GM19099 (cell line): ENCODE measurements around the gene ITGA1.

Experiments used
- POLR2A ChIP-seq: IDR thresholded peaks from 3 replicates; pipeline ENCODE4 v1.6.1; 2011; ENCODE audit warnings: low read depth; ENCODE audit not compliant: insufficient read length; ENCODE audit errors: extremely low read depth

ITGA1 gene

DNA sequence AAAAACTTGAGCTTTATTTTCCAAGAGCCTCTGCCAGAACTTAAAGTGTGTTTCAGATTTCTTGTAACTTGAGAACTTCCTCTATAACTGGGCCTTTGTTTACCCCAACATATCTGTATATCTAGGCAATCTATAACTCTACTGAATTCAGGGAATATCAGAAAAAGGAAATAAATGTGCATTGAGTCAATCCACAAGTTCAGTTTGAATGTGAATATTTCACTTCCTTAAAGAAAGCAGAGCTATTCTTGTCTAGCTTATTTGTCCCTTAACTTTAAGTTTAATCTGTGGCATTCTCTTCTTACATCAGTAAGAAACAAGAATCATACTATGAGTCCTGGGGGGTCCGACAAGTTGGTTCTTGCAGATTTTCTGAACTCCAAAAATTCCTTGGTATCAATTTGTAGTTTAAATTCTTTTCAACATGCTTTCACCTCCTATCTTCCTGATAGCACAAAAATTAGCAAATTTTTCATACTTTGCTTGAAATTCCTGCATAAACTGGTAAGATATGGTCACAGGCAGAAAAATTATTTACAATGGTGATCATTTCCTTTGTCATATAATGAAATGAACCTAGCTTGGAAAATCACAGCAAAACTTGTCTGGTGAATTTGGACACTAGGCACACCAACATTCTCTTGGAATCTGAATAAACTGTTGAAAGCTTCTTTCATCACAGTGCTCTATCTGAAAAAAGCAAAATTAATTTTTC is 19.8 kb upstream of the ITGA1 start:
- no peak for TF ChIP-seq POLR2A

DNA sequence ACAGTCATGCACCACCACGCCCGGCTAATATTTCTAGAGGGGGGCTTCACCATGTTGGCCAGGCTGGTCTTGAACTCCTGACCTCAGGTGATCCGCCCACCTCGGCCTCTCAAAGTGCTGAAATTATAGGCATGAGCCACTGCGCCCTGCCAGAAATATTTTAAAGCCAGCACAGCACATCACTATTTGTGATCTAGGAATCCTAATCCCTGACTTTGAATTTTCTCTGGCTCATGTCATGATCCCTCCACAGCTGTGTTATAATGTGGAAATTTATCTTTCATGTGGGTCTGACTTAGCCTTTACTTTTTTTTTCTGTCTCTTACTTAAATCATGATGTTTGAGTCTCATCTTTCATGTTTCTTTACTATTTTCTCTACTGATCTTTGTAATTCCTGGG is 18.7 kb upstream of the ITGA1 start:
- TF ChIP-seq POLR2A, result no peak

DNA sequence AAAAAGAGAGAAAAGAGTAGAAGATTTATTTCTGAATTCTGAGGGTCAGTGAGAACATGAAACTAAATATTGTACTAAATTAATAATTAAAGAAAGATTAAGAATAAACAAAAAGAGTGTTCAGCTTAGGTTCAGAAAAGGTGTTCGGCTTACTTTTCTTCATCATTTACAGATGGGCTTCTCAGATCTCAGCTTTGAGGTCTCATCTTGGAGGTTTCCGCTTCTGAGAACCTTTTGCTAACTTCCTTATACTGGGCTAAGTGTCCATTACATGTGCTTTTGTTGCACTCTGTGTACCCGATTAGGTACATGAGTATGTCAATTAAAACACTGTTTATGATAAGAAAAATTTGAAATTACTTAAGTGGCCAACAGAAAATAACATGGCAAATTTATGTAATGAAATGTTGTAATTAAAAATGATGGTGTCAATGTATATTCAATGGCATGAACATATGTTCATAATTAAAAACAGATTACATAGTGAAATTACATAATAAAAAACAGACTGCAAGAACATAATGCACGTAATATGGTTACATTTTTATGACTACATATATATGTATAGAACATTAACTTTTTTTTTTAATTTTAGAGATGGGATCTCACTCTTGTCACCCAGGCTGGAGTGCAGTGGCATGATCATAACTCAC is 17.3 kb upstream of the ITGA1 start:
- no peak for TF ChIP-seq POLR2A

- TF ChIP-seq POLR2A, result no peak
Measured at GRCh38 chr5:52771343-52772039, 16.2 kb upstream of the ITGA1 start.

- no peak for TF ChIP-seq POLR2A
Measured at GRCh38 chr5:52772668-52773067, 15.0 kb upstream of the ITGA1 start.

DNA sequence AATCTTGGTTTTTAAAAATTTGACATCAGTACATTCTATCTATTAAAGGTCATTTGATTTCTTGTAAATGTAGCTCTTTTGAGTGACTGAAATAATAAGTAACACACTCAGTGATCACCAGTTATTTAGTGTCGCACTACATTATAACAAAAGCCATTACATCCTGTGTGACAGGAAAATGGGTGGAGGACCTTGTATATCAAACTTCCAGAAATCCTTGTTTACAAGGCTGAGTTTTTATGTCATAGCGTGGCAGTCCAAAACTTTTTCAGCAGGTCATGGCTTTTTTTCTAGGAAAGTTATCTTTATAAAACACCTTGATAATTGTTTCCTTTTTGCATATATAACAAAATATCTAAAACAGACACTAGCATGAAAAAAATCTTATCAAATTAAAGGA is 14.4 kb upstream of the ITGA1 start:
- TF ChIP-seq POLR2A, result no peak

DNA sequence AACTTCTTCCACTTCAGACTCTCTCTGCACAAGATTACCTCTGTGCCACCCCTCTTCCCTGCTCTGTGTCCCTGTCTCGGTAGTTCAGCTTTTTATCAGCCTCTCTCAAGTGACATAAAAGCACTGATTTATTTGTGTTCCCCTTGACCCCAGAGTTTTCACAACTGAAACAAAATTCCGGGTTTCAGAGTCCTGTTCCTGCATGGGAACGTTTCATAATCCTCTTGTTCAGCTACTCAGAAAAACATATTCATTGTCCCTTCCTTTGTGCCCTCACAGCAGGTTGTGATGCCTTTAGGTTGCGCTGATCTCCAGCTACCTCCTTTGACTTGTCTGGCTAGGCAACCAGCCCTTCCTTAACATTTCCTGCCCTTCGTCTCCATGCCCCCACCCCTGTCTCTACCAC is 13.7 kb upstream of the ITGA1 start:
- no peak for TF ChIP-seq POLR2A

GRCh38 chr5:52776116-52776515 is 11.6 kb upstream of the ITGA1 start:
- no peak for TF ChIP-seq POLR2A

GRCh38 chr5:52777186-52777585 is 10.5 kb upstream of the ITGA1 start:
- TF ChIP-seq POLR2A, result no peak

- TF ChIP-seq POLR2A, result no peak
Measured at GRCh38 chr5:52778781-52779180, 8.9 kb upstream of the ITGA1 start.

DNA sequence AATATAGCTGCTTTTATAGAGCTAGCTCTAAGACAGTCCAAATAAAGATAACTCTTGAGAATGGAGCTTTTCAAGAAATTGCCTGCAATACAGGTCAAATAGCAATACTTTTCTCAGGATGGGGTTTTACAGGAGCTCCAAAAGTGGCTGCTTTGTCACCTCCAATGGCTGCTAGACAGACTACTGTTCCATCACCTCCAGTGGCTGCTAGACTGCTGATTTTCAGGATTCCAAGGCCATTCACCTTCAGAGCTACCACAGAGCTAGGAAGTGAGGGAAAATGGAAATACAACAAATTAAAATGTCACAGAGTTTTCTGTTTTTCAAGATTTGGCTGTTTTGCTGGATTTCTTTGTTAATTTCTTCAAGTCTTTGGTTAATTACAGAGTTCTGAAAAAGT is 8.5 kb upstream of the ITGA1 start:
- no peak for TF ChIP-seq POLR2A

DNA sequence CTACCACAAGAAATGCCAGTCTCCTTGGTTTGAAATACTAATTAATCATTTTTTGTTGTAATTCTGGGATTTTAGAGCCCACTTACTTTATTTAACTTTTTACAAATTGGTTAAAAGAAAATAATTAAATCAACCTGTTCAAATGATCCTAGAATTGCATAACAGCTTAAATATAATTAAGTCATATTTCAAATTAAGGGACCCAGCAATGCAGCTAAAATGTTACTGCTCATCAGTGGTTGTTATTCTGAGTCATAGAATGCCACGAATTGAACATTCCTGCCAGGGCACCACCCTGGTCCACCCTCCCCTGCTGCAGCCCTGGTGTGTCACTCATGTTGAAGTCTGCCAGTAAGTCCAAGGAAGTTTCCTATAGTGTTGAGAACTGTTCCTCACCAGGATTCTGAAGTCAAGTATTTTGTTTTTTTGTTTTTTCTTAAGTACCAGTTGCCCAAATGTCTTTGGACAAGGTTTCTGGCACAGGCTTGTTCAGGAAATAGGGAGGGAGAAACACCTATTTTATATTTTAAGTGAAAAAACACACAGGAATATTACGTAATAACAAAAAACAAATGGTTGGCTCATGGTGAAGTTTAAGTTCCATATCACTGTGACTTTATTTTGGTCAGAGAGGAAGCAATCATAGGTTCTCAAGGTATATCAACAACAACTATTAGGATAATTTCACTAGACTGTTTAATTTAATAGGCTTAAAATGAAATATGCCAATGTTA is 4.3 kb upstream of the ITGA1 start:
- TF ChIP-seq POLR2A, result no peak

GRCh38 chr5:52784737-52785136 is 3.0 kb upstream of the ITGA1 start:
- TF ChIP-seq POLR2A, result no peak

GRCh38 chr5:52786391-52786790 is 1.3 kb upstream of the ITGA1 start:
- TF ChIP-seq POLR2A, result no peak

GRCh38 chr5:52786949-52787599 is 642 bp upstream of the ITGA1 start:
- no peak for TF ChIP-seq POLR2A
